Stimulated activated CD8-positive, alpha-beta memory T cell treated with anti-CD3 and anti-CD28 coated beads, Interleukin-7, amount 100 ng/mL, for 48 hours (primary cell): ENCODE measurements around the gene KLHDC1.
A peak's percentile ranks its signal among the peaks of the same experiment; 100 is the strongest.
"Not testable (repeated sequence)": the region's sequence is repeated elsewhere in the genome, so short reads cannot be mapped to it uniquely, and the experiment has no call there.

Experiments
- DNase-seq, 2 donors: peaks; one replicate each; pipeline ENCODE4 v3.0.0-alpha.2; 2020; ENCODE audit warnings: low read depth in 1 of 2; ENCODE audit errors: extremely low read depth in 1 of 2

The KLHDC1 gene, protein sequence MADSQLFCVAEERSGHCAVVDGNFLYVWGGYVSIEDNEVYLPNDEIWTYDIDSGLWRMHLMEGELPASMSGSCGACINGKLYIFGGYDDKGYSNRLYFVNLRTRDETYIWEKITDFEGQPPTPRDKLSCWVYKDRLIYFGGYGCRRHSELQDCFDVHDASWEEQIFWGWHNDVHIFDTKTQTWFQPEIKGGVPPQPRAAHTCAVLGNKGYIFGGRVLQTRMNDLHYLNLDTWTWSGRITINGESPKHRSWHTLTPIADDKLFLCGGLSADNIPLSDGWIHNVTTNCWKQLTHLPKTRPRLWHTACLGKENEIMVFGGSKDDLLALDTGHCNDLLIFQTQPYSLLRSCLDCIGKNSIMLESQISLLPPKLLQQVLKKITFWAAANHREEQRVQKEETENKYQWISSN

DNA sequence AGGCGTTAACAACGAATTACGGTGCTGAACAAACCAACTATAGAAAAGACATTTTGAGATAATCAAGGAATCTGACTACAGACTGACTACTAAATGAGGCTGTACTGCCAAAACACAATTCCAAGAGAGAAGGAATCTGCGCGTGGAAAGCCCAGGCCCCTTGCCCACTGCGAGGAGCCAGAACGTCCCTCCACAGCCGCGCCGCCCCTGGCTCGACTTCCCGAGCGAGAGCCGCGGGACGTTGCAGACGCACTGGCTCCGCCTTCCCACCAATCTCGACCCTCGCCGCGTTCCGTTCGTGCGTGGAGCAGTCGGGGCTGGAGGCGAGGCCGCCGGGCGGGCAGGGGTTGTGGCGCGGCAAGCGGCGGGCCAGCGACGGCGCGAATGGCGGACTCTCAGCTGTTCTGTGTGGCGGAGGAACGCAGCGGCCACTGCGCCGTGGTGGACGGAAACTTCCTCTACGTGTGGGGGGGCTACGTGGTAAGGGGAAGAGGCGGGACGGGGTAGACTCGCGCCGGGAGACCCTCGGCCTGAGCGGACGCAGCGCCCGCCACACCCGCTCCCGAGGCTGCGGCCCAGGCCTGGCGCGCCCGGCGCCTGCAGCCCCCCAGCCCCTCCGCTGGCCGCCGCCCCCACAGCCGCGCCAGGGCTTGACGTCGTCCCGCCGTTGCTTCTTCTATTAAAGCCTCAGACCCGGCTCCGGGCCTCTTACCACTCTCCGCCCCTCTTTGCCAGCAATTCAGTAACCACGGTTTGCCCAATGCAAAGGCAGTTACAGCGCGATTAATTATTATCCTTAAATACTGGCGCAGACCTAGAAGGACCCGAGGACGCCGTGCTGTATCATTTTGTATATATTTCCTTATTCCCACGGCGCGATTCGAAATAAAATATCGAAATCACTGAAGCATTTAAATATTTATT, at the start of gene KLHDC1:
Gene KLHDC1, plus strand, starts transcription at position 310 of the 924 bp plus-strand sequence. Its CDS starts 75 bp downstream, at position 385.
- peak; percentile 50 to 60 for DNase-seq

DNA sequence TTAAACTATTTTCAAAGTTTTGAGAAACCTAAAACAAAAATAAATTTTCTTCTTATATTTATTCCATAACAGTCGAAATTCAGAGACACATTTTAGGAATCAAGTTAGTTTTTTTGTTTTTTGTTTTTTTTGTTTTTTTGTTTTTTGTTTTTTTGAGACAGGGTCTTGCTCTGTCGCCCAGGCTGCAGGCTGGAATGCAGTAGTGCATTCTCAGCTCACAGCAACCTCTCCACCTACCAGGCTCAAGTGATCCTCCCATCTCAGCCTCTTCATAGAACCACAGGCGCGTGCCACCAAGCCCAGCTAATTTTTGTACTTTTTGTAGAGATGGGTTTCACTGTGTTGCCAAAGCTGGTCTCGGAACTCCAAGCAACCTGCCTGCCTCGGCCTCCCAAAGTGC, 39.4 kb upstream of the KLHDC1 start:
- DNase-seq: no peak

DNA sequence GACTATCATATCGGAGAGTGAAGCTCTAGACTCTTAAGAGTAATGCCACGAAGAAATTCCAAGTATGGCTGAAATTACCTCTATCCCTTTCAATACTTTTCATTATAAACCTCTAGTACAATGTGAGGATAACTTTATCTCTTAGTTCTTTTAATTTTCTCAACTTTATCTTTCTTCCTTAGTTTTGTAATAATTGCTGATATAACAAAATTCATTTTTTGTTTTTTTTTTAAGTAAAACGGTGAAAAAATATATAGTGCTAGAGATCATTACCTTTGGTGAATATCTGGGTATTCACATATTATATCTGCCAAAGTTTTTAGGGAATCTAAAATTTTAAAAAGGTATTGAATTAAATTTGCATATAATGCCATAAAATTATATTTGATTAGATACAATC, 38.4 kb upstream of the KLHDC1 start:
- no peak for DNase-seq

DNA sequence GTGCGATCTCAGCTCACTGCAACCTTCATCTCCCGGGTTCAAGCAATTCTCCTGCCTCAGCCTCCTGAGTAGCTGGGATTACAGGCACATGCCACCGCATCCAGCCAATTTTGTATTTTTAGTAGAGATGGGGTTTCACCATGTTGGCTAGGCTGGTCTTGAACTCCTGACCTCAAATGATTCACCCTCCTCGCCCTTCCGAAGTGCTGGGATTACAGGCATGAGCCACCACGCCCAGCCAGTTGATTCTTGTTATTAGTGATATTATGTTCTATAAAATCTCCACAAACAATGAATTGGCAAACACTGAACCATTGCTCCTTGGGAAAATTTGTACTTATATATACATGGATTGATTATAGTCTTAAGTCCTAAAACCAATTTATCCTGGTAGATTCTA, 35.4 kb upstream of the KLHDC1 start:
- not testable (repeated sequence) for DNase-seq

DNA sequence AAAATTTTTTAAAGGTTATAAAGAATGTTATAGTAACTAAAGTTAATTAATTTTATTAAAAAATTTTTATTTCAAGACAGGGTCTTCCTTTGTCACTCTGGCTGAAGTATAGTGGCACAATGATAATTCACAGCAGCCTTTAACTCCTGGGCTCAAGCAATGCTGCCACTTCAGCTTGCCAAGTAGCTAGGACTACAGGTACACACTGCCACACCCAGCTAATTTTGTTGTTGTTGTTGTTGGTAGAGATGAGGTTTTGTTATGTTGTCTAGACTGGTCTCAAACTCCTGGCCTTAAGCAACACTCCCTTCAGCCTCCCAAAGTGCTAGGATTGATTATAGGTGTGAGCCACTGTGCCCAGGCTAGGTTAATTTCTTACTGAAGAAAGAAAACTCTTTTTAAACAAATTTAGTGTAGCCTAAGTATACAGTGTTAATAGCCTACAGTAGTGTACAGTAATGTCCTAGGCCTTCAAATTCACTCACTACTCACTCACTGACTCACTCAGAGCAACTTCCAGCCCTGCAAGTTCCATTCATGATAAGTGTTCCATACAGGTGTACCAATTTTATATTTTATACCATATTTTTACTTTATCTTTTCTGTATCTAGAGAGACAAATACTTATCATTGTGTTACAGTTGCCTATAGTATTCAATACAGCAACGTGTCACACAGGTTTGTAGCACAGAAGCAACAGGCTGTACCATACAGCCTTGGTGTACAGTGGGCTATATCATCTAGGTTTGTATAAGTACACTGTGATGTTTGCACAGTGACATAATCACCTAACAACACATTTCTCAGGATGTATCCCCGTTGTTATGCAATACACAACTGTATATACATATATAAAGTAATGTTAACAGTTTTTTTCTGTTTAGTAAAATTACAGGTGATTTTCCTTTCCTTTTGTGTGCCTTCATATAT, 33.1 kb upstream of the KLHDC1 start:
- no peak for DNase-seq

DNA sequence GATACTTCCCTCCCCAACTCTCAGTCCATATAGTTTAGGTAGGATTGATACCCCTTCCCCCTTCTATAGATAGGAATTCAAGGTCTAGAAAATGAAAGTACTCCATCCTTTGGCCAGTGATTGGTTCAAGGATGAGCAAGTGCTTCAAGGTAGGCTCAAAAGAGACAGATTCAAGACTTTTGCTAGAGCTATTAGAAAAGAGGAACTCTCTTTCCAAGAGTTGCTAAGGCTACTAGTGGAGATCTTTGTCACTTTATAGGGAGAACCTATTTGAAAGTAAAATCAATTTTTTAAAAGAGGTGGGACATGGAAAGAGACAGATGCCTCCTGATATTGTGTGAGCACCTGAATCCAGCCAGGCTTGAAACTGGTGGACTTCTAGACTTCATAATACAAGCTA, 22.4 kb upstream of the KLHDC1 start:
- no peak for DNase-seq

DNA sequence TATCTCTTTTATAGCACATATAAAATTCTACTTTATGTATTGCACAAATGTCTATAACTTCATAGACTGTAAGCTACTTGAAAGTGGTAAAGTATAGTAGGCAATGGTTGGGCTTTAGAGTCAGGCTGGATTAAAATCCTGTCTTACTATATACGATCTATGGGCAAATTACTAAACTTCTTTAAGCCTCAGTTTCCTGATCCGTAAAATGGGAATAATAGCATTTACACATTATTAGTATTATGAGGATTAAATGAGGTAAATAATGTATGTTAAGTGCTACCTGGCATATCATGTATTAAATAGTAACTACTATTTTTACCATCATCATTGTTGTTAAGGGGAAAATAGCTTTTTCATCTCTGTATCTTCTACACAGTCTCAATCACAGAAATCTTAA, 19.3 kb upstream of the KLHDC1 start:
- DNase-seq: no peak

DNA sequence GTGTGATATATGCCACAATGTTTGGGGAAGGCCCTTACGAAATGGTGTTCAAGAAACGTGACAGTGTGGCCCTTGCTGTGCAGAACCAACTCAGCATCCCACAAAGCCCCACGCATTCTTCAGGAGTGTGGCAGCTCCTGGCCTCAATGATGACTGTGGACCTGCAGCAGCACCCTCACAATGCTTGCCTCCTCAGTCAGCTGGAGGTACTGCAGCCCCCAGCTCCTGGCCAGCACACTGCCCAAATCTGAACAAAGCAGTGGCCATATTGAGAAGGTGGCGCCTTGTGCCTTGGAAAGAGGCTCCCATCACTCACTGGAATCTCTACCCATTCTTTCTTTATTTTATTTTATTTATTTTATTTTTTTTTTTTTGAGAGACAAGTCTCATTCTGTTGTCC, 15.3 kb upstream of the KLHDC1 start:
- no peak for DNase-seq

DNA sequence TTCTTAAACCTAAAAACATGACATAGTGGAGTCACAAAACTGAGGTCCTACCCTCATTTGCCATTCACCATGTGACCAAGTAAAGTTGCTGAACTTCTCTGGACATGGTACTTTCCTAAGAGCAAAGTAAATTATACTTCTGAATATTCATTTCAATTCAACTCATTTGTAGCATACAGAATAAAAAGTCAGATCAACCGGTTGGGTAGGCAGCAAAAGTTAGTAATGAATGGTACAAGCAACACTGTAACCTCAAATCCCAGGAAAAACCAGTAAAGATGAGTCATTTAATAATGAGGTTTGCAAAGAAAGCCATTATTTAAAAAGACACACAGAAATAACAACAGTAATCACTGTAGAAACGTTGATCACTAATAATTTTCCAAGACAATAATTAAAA, 13.6 kb upstream of the KLHDC1 start:
- no peak for DNase-seq

DNA sequence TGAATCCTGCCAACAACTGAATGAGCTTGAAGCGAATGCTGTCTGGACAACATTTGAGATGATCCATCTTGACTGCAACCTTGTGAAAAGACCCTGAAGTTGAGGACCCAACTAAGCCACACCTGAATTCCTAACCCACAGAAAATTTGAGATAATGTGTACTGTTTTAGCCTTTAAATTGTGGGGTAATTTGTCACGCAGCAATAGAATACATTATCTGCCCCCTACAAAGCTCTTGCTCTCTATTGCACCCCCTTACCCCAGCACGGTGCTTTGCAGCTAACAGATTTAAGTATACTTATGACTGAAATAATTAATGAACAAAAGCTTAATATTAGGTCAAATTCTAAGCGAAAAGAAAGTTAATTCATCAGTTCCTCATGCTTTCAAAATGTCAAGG, 6.5 kb upstream of the KLHDC1 start:
- no peak for DNase-seq

DNA sequence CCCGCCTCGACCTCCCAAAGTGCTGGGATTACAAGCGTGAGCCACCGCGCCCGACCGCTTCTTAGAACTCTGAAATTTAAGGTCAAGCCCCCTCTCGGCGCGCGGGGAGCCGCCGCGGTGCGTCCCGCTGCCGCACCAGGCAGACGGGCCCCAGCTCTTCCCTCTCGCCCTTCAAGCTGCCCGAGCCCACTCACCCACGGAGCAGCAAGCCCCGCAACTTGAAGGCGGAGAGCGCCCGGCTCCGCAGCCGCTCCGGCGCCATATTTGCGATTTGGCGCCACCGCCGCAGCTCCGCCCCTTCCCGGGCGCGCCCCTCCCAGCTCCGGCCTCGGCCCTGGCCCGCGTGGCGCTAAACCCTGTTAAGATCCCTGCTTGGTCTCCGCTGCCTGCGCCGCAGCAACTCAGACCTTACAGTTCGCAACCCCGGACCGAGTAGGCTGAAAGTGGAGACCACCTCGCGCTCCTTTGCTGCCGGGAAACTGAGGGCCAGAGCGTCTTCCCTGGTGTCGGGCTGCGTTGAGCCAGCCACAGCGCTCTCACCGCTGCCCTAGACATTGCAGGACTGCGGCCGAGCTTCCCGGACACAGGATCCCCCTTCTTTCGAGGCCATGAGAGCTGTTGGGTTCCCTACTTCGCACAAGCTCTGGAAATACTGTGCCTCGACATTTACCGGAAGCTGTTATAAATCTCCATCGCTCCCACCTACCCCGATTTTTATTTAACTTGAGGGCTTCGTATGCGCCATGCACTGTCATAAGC, 4.8 kb upstream of the KLHDC1 start, which contains the start of gene POLE2:
Gene POLE2, minus strand, starts transcription at position 273 of the 759 bp plus-strand sequence. Its CDS starts 11 bp downstream, at position 262.
- DNase-seq: peak; percentile 66

DNA sequence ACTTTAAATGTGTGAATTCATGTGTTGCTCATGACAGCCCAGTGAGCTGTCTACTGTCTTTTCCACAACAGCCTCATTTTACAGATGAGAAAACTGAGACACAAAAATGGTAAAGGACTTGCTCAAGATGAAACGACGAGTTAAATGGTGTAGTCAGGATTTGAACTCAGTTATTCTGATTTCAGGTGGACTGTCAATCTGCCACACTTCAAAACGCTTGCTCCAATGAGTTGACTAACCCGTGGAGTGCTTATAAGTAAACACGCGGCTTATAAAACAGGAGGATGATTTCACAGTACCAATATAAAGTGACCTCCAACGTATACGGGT, 4.3 kb upstream of the KLHDC1 start:
- no peak for DNase-seq

DNA sequence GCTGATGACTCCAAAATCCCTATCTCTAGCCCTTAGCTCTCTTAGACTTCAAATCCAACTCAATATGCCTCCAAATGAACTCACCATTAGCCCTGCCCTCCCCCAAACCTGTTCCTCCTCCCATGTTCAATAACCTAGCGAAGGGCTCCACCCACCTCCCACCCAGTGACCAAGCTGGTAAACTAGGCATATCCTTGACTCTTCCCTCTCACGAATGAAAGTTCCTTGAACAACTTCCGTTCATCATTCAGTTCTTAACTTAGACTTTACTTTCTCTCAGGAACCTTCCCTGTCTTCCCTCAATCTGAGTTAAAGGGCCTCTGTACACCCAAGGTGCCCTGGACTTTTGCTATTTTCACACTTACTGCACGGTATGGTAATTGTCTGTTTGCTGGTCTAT, 1.9 kb upstream of the KLHDC1 start:
- DNase-seq: no peak

DNA sequence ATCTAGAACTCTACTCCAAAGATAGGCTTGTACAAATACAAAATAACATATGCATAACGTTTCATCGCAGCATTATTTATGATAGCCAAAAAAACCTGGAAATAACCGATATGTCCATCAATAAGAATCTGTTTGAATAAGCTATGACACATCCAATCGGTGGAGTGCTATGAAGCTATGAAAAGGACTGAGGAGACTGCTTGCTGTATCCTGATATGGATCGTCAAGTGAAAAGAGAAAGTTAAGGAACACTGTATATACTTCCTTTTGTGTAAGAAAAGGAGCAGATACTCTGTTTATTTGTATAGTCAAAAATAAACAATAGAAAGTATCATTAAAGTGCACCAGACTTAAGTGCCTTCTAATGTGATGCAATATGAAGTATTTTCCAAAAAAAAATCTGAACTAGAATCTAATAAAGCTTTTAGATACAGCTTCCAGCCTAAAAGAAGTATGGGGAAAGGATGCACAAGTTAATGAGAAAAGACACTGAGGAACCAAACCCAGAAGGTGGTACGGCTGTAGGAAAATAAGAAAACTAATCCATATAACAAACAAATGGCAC, 645 bp upstream of the KLHDC1 start:
- no peak for DNase-seq

DNA sequence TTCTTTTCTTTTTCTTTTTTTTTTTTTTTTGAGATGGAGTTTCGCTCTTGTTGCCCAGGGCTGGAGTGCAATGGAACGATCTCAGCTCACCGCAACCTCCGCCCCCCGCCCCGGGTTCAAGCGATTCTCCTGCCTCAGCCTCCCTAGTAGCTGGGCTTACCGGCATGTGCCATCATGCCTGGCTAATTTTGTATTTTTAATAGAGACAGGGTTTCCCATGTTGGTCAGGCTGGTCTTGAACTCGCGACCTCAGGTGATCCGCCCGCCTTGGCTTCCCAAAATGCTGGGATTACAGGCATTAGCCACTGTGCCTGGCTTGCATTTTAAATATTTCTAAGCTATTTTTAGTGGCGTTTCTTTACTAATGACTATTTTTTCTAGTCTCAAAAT, 810 bp downstream of the KLHDC1 start:
- not testable (repeated sequence) for DNase-seq

DNA sequence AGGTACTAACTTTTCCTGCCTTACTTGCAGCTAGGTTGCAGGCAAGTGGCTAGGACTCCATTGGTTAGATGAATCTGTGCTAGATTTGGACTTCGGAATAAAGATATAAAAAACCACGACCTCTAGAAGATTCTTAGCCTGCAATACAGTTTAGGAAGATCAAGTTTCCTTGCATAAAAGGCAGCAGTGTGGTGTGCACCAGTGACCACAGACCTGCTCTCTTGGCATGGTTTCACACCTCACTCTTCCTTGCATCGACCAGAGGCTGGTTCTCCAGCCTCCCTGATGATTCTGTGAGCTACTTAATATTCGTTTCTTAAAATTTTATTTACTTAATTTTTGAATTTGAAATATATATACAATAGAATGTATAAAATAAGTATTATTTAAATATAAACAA, 9.8 kb downstream of the KLHDC1 start:
- no peak for DNase-seq

DNA sequence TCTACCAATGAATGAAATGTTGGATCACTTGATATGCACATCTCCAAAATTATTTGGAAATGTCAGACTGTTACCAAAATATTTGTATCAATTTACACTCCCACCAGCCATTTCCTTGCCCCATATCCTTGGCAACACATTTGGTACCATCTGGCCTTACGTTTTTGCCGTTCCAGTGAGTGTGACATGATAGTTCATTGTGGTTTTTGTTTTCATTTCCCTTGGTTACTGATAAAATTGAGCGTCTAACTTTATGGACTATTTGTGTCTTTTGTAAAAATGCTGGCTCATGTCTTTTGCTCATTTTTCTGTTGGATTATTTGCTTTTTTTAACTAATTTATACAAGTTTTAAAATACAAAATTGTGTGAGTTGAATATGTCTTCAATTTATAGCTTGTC, 11.0 kb downstream of the KLHDC1 start:
- DNase-seq: no peak

DNA sequence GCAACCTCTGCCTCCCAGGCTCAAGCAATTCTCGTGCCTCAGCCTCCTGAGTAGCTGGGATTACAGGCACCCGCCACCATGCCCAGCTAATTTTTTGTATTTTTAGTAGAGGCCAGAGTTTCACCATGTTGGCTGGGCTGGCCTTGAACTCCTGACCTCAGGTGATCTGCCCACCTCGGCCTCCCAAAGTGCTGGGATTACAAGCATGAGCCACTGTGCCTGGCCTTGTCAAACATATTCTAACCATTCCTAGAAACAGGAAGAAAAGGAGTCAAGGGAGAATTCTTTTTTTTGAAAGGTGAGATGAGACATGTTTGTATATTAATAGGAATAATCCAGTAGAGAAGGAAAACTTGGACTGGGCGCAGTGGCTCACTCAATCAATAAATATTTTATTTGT, 11.6 kb downstream of the KLHDC1 start:
- DNase-seq: not testable (repeated sequence)

DNA sequence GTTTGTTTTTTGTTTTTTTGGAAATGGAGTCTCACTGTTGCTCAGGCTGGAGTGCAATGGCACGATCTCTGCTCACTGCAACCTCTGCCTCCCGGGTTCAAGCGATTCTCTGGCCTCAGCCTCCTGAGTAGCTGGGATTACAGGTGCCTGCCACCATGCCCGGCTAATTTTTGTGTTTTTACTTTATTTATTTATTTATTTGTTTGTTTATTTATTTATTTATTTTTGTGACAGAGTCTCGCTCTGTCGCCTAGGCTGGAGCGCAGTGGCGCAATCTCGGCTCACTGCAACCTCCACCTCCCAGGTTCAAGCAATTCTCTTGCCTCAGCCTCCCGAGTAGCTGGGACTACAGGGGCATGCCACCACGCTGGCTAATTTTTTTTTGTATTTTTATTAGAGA, 18.1 kb downstream of the KLHDC1 start:
- DNase-seq: not testable (repeated sequence)

DNA sequence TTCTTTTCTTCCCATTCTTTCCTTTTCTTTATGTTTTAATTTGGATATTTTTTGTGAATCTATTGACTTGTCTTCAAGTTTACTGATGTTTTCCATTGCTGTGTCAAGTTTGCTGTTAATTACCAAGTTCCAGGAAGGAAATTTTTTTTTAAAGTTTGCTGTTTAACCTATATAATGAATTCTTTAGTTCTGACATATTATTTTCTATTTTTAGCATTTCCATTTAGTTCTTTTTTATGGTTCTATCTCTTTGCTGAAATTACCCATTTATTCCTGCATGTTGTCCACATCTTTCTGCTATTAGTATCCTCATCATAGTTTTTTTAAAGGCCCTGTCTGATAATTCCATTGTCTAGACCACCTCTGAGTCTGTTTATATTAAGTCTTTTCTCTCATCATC, 27.8 kb downstream of the KLHDC1 start:
- no peak for DNase-seq
